Activated CD4-positive, alpha-beta T cell treated with anti-CD3 and anti-CD28 coated beads, Interleukin-10, Interleukin-2, amounts not matched to agents 100 ng/mL and 50 ng/mL, durations not matched to agents 16 hours and 8 hours (primary cell): ENCODE results near the gene IFT88.
"Not testable (repeated sequence)": the region's sequence is repeated elsewhere in the genome, so short reads cannot be mapped to it uniquely, and the experiment has no call there.

ENCODE experiments used
- DNase-seq: peaks from one replicate; pipeline ENCODE4 v3.0.0-alpha.2; 2020

The IFT88 gene

DNA sequence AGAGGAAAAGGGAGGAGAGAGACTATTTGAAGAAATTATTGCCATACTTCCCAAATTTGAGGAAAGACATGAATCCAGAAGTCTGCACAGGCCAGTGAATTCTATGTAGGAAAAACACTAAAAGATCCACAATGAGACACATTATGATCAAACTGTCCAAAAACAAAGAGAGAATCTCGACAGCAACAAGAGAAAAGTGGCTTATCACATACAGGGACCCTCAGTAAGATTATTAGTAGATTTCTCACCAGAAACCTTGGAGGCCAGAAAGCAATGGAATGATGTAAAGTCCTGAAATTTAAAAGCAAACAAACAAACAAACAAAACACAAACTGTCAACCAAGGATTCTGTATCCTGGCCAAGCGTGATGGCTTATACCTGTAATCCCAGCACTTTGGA, 80.8 kb downstream of the IFT88 start:
- no peak for DNase-seq

DNA sequence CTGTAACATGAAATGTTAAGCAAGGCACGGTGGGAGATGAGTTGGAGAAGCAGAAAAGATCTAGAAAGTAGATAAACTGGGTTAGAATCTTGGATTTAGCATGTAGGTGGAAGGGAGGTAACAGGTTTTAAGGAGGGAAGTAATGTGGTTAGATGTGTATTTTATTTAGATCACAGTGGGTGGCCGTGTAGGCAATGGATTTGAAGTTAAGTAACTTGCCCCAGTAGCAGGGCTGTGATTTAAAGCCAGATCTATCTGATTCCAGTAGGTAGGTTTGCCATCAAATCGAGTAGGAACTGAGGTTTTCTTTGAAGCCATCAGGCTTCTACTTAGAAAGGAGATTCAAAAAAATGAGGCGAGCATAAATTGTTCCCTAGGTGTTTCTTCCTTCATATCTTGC, 86.0 kb downstream of the IFT88 start:
- no peak for DNase-seq

DNA sequence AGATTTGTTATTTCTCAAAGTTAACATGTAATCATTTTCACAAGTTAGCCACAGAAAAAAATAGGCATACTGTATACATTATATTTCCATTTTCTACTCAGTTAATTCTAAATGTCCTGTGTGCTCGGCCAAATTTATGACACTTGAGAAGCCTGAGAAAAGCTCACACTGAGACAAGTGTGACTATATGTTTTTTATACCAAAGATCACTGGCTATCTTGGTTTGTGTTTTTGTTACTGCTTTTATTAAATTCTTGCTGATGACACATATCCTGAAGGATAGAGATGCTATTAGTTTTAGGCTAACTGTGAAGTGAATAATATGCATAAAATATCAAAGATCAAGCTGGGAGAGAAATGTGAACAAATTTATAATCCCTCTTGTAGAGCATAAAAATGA, 87.2 kb downstream of the IFT88 start:
- no peak for DNase-seq

DNA sequence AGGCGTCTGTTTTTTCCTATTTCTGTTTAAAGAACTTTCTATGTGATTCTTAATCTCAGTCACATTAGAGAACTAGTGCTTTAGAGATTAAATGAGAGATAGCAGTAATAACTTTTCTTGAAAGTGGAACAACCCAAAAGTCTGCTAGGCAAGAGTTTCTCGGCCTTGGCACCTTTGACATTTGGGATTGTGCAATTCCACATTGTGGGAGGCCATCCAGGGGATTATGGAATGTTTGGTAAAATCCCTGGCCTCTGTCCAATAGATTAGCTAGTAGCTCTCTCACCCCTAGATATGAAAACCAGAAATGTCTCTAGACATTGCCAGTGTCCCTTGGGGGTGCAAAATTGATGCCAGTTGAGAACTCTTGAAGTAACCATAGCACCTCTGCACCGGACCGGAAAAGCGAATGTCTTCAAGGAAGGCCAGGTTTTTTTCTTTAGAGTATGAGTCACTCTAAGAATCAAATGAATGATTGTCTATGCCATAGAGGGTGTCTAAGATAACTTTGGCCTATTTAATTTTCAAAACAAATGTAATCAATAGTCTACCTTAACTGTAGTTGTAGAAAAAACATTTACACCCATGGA, 91.6 kb downstream of the IFT88 start:
- DNase-seq, result no peak

DNA sequence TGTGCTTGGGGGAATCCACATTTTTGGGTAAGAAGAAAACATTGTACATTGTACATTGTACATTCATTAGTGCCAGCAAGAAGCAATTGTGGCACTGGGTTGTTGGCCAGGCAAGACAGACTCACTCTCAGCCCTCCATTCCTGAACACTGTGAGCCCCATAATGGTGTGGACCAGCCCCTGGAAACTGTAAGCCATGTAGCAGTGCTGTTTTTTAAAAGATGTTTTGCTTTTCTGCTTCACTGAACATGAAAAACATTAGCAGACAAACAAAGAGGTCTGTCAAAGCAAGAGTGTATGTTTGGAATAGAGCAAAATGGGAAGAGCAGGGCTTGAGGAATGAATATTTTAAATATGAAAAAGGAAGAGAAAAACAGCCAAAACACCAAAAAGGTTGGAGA, 97.4 kb downstream of the IFT88 start:
- no peak for DNase-seq

DNA sequence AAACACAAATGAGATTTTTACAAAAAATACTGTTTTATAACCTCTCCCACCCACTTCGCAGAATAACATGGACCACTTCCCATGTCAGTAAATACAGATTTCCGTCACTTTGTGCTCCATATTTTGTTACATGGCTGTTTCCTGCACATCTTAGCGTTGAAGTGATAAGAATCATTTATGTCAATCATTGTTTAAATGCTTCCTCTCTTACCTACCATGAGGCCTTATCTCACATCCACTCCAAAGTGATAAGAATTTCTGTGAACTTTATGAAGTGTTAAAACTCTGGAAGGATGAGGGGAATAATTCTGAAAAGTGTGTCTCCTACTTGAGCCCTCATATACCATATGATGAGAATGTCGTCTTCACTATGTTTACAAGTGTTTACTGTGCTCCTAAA, 100.0 kb downstream of the IFT88 start:
- DNase-seq, result no peak

DNA sequence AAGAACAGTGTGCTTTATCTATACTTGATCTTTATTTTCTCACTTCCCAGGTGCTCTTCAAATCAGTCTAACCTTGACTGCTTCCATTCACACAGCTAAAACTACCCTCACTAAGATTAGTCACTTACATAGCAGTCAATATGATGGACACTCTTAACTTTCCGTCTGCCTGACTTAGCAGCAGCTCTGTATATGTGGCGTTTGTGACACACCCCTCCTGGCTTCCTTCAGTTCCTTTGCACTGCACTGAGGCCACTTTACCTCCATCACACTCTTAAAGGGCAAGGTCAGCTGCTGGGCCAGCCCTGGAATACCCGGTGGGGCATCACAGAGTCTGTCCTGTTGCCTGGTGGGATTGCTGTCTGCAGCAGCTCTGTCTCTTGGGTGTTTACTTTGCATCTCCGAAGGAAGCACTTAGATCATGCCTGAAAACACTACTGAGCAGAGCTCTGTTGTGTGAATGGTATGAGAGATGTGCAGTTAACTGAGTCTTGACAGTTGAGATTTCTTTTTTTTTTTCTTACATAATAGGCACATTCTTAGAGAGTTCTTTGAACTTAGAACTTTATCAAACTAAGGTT, 101.0 kb downstream of the IFT88 start:
- DNase-seq, result no peak

DNA sequence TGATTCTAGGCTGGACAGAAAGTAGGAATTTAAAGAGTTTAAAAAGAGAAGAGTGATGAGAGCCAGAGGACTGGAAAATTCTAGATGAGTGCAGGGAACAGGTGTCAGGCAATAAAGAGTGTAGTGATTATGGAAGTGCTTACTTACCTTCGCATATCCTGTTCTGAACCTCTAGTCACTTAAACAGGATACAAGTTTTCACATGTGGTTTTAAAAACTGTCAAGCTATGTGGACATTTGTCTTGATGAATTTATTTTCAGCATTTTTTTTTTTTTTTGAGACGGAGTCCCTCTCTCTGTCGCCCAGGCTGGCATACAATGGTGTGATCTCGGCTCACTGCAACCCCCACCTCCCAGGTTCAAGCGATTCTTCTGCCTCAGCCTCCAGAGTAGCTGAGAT, 102.2 kb downstream of the IFT88 start:
- DNase-seq, result peak; percentile 9

DNA sequence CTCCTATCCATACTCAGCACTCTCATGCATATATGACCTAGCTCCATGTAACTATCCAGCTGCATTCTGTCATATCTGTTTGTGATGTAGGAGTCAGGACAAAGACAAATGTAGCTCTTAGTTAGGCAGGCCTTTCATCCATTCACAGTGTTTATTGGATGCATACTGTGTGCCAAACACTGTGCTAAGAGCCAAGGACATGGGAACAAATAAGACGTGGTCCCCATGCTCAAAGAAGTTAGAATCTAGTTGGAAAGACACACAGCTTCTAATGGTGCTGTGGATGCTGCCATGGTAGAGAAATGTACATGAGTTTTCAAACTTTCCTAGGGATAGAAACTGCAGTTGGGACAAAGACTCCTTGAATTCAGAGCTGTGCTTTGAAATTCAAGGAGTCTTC, 104.8 kb downstream of the IFT88 start:
- no peak for DNase-seq

DNA sequence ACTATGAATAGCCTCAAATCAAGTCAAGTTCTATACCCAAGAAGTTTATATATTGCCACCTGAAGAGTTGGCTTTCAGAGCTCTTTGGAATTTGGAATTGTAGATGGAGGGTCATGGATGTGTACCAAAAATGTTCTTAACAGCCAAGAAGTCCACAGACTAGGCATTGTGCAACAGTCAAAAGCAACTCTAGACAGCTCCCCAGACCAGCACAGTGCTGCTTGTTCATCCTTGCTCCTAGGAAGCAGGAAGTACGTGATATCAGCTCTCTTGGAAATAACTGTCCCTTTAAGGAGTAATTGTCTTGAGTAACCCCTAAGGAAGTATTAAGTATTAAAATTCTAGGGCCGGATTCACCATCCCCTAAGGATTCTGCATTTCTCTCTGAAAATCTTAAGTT, 105.8 kb downstream of the IFT88 start:
- DNase-seq, result no peak

DNA sequence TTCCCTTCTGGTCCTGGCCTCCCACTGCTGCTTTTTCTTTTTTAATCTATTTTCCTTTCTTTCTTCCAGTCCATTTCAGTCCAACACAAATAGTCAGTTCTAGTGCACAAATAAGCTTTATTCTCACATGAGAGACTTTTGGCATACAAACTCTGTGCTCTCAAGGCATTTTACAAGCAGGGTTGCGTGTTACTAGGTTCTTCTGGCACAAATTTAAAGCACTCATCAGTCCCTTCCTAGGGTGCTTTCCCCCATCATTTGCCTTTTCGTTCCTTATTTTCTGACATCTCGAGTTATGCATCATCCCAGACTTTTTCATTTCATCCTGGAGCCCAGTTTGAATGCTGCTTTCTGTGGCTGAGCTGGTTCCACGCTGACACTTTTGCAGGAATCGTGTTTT, 106.8 kb downstream of the IFT88 start:
- DNase-seq, result no peak

DNA sequence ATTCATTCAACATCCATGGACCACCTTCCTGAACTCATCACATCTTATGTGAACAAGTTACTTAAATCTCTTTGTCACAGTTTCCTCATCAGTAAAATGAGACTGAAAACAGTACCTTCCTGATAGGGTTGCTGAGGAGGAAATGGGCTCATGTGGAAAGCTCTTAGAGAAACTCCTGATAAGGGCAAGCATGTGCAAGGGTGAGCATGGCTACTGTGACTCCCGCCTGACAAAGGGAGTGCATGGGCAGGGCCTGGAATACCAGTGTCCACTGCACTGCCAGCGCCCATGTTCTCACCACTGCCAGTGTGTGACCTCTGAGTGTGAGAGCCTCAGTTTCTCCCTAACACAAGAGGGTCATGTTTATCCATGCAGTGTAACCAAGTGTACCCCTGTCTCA, 109.3 kb downstream of the IFT88 start:
- DNase-seq, result no peak

DNA sequence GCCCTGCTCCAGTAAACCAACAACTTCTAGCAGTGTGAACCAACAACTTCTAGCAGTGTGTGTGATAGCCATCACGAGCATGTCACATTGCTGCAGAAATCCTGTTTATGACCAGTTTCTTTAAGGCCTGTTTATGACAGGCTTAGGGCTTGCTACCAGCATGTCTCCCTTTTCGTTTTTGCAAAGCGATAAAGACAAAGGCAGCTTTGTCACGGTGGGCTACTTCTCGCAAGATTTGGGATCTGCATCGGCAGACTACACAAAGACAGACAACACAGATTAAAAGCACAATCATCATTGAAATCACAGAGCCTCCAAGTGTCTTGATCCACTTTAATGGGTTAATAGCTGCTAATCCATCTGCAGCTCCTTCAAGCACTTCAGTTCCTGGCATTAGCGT, 111.6 kb downstream of the IFT88 start:
- not testable (repeated sequence) for DNase-seq

DNA sequence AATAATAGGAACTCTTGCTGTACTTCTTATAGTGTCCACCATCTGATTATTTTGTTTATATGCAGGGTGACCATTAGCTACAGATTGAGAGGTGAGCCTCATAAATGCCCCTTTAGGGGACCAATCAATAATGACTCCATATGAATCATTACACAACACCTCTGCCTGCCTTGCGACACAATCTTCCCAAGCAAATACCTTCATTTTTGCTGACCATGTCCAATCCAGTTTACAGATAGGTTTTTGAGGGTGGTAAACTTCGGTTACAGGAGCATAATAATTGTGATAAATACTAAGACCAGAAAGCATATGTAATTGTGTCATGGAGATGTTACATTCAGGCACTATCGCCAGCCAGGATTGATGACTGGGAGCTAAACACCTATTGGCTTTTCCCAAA, 112.9 kb downstream of the IFT88 start:
- DNase-seq, result no peak

DNA sequence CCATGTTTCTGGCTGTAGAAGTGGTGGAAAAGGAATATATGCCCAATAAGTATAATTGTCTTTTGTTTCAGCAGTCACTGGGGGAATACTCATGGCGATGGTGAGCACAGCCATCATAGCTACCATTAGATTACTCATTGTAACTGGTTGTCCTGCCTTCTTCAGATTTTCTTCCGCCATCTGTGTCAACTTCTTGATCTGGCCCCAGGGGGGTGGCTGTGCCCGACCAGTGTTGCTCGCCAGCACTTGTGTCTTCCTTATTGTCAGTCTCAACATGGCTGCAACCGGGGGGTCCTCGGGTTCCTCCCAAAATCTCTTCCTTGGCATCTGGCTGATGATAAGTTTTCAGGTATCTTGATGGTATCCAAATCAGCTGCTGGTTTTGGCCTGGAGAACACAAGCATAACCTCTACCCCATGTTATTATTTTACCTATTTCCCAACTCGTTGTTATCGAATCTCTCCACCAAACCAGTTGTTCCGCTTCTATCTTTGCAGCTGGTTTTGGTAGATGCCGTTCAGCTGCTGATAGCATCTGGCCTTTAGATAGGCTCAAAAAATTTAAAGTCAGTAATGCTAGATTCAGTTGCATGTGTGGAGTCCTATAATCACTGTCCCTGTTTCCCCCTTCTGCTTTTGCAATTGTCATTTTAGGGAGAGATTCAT, 113.6 kb downstream of the IFT88 start:
- no peak for DNase-seq

DNA sequence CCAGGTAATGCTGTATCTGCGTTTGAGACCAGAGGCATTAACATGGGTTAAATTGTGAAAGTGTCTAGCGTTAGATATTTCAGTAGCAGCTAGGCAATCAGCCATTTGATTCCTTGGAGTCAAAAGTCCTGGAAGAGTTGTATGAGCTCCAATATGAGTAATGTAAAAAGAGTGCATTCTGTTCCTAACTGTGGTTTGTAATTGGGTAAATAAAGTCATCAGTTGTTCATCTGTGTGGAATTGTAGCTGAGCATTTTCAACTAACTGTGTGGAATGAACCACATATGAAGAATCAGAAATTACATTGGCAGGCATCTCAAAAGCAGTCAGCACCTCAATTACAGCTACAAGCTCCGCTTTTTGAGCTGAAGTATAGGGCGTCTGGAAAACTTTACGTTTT, 114.5 kb downstream of the IFT88 start:
- not testable (repeated sequence) for DNase-seq

DNA sequence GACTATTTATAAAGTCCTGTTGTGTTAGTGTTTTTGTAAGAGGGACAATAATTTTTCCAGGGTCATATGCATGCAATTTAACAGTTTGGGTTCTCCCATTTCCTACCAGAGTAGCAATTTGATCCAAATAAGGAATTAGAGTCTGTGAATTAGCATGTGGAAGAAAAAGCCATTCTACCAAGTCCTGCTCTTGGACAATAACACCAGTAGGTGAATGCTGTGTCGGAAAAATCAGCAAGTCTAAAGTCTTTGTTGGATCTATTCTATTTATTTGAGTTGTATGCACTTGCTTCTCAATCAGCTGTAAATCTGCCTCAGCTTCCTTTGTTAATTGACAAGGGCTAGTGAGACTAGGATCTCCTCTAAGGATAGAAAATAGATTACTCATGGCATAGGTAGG, 115.1 kb downstream of the IFT88 start:
- DNase-seq, result no peak

DNA sequence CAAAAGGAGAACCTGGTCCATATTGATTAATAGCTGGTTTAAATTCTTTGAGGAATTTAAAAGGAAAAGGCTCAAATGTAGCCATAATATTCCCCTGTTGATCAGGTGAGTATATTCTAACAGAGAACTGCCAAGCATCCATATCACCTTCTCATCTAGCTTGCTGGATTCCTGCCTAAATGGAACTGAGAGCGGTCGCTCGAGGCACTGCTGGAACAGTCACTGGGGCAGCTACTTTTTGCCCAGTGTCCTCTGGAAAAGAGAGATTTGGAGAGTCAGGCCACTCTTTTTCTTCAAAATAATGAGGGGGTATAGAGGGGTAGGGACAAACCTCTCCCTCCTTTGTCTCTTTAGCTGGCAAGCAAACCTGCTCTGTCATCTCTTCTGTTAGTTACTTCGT, 117.1 kb downstream of the IFT88 start:
- no peak for DNase-seq

DNA sequence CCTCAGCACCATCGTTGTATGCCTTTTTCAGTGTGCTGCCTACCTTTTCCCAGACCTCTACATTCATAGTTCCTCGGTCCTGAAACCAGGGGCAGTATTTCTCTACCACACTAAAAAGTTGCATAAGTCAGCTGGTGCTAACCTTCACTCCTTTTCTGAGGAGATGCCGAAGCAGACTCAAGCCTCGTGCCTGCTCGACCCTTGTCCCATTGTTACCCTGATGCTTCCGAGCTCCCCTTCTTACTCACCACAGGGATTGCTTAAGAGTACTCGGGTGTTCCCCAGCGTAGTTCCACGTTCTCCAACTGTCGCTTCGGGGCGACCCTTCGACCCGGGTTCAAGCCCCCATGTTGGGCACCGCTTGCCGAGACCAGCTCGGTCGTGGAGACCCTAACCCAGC, 117.6 kb downstream of the IFT88 start:
- no peak for DNase-seq

DNA sequence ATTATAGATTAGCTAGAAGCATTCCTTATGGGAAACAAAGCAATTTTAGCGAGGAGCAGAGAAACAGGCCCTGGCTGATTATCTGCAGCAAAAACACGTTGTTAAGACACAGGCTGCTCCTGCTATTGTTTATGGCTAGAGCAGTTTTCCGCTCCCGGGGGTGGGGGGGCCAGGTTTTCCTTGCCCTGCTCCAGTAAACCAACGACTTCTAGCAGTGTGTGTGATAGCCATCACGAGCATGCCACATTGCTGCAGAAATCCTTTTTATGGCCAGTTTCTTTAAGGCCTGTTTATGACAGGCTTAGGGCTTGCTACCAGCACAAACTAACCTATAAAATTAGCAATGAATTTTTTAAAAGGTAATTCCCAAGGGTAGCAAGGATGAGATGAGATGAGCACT, 118.1 kb downstream of the IFT88 start:
- no peak for DNase-seq

DNA sequence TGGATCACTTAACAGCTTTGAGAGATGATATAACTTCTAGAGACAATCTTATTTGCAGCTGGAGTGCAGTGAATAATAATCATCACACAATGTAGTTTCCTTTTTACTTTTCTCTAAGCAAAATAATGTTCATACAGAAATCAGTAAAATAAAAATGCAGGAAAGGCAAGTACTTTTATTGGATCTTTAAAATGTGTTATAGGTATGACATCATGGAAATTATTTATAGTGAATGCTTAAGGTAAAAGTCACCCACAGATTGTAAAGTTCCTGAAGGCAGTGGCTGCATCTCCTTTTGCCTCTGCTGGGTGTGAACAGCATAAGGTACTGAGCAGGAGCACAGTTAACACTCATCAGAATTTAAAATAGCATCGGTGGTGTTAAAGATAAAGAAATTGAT, 119.2 kb downstream of the IFT88 start:
- no peak for DNase-seq

DNA sequence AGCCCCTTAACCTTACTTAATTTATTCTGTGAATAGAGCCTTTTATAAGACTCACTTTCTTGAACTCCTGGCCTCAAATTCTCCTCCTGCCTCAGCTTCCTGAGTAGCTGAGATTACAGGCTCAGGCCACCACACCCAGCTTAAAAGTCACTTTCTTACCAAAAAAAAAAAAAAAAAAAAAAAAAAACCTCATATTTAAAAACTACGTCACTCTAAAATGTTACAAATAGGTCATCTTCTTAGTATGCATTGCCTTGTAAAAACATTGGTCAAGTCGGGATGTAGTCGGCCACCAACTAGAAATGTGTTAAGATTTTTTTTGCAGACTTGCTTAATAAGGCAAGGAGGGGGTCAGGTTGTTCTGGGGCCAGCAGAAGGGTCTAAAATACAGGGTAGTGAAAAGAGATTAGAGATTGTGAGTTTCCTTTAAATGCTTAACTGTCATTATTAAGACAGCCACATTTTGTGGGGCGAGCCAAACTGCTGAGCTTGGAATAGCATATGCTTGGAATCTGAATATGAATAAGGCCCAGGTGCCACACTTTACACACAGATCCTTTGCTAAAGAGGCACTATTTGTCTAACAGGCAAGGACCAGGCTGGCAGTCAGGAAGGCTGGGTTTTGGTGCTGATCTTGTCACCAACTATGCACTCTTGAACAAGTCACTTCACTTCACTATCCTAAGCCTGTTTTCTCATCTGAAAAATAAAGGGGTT, 120.1 kb downstream of the IFT88 start:
- DNase-seq, result no peak

DNA sequence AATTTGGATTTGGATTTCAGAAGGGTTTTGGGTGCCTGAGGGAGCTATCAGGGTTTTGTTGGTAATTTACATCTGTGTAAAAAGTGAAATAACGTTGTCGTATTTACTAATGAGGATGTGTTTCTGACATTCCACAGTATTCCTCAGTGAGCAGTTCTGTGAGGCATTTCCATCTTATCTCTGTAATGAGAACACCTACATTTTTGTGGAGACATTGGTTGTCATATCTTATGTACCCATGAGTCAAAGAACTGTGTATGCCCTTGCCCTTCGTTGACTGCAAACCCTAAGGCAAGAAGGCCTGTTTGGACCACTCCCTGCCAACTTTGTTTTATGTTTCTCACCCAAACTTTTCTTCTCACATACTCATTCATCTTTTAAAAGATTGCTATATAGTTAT, 122.3 kb downstream of the IFT88 start:
- no peak for DNase-seq

DNA sequence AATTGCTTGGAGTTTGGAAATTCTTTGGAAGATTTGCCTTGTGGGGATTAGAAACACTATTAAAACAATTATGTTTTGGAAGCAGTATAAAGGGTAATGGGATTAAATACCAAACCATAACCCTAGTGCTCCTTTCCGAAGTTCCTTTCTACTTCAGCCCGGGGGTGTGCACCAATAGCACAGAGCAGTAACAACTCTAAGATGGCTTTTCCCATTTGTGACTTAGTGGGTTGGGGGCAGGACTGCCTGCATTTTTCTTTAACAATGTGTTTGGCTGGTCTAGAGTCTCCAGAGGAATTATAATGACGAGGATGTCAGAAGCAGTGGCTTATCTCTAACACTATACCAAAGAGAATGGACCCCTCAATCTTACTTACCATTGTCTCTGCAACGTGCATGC, 124.7 kb downstream of the IFT88 start:
- DNase-seq, result no peak
